ENCODE results near the gene PHYH.

DNA sequence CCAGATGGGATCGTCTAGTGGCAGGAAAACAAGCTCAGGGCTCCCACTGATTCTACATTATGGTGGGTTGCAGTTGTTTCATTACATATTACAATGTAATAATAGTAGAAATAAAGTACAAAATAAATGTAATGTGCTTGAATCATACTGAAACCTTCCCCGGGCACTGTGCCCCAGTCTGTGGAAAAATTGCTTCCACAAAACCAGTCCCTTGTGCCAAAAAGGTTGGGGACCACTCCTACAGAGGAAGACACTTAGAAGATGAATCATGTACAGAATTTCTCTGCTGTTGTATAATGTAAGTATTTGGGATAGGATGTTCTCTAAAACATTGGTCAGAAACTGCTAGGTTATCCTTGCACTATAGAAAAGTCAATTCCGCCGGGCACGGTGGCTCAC lies 11.3 kb upstream of the PHYH start:
- TF ChIP-seq YY1 (IDR thresholded peaks at IDR 0.05; ENCODE audit: insufficient read depth, insufficient read length) (no peak), ZNF274 (IDR thresholded peaks at IDR 0.05; ENCODE audit: low read depth, low read length) (no peak)
